ENCODE data around the gene TBK1. TPM values are rescaled to one million over a fixed set of nuclear protein-coding genes. Genes with fewer than 3 reads are reported as not detected.
A peak's percentile ranks its signal among the peaks of the same experiment; 100 is the strongest.

TBK1 gene
- total and polyA plus RNA-seq, 7 donors, result 11.7 to 30.0 (median 23.5) TPM

DNA sequence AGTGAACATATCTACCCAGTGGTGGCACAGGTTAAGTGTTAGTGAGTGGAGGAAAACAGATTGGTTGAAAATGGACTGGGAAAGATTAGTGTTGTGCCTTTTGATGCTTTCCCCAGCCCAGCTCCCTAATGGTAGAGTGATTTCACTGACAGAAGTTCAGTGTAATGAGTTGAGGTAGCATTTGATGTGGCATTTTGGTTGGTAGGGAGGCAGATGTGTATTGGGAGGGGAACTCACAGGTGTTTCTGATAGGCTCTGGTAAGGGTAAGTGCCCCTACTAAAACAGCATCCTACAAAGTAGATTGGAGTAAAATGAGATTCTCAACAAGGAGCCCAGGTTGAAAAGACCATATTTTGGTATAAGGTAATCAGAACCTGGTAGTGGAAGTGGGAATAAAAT, 4.2 kb downstream of the TBK1 start:
- Histone ChIP-seq H3K36me3 (peaks cover 0 to 10% (median 0%) of the 10 kb centered on the region in 4 donors), H3K9me3 (no peaks in the 10 kb centered on the region), H3K4me3 (no peak overlapping the region), H3K4me1 (peaks cover 0 to 39% (median 24%) of the 10 kb centered on the region in 4 donors), H3K27ac (no peak overlapping the region), H3K27me3 (no peaks in the 10 kb centered on the region)
- intact Hi-C loops (cut with DNase I), result no loop called here
- TF ChIP-seq POLR2A (IDR thresholded peaks at IDR 0.05), result no peak
- TF ChIP-seq POLR2AphosphoS5 (IDR thresholded peaks at IDR 0.05), result no peak
- TF ChIP-seq, protein P1, sequence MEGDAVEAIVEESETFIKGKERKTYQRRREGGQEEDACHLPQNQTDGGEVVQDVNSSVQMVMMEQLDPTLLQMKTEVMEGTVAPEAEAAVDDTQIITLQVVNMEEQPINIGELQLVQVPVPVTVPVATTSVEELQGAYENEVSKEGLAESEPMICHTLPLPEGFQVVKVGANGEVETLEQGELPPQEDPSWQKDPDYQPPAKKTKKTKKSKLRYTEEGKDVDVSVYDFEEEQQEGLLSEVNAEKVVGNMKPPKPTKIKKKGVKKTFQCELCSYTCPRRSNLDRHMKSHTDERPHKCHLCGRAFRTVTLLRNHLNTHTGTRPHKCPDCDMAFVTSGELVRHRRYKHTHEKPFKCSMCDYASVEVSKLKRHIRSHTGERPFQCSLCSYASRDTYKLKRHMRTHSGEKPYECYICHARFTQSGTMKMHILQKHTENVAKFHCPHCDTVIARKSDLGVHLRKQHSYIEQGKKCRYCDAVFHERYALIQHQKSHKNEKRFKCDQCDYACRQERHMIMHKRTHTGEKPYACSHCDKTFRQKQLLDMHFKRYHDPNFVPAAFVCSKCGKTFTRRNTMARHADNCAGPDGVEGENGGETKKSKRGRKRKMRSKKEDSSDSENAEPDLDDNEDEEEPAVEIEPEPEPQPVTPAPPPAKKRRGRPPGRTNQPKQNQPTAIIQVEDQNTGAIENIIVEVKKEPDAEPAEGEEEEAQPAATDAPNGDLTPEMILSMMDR (IDR thresholded peaks at IDR 0.05), result no peak
- TF ChIP-seq EP300 (IDR thresholded peaks at IDR 0.05), result no peak
- DNase-seq, result no peak

DNA sequence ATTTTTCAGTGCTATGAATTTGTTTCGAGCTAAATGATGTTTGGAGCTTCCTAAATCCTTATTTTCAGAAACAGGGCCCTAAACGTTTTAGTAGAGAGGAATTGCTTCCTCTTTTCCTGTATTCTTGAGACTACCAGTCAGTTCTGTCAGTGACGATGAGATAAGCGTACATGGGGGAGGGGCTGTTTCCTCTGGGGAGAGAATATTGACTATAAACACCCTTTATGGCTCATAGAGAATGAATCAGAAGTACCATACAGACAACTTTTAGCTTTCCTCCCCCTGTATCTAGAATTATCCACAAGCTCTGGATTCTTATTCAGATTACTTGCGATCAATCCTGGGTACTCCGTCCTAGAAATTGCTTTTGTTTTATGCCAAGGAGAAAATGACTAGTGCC, 5.1 kb downstream of the TBK1 start:
- Histone ChIP-seq H3K4me1 (peaks cover 0 to 35% (median 21%) of the 10 kb centered on the region in 4 donors), H3K27ac (no peak overlapping the region), H3K4me3 (no peak overlapping the region), H3K9me3 (no peaks in the 10 kb centered on the region), H3K27me3 (no peaks in the 10 kb centered on the region), H3K36me3 (peaks cover 0 to 18% (median 1%) of the 10 kb centered on the region in 4 donors)
- DNase-seq, result no peak
- intact Hi-C loops (cut with DNase I), result no loop called here
- 61 to 62% methylated on average over 6 of the region's 6 CpGs for WGBS, 2 donors
- TF ChIP-seq POLR2AphosphoS5 (IDR thresholded peaks at IDR 0.05) (peak in 1 of 4 donors; percentile 5), POLR2A (IDR thresholded peaks at IDR 0.05) (no peak)

DNA sequence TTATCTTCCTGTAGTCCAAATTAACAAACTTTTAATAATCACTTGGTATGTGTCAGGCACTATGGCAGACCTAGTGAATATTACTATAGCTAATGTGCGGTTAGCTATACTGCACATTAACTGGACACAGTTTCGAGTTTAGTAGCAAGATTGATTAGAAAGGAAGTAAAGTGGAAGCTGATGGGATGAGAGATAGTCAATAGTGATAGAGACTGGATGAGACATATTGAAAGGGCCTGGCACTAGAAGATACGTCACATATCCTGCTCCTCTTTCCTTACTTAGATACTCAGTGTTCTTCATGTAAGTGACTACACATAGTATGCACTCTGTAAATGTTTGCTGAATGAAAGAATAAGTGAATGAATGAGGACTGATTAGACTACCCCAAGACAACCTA, 5.5 kb downstream of the TBK1 start:
- no peak overlapping the region for H3K27ac ChIP-seq
- 87 to 96% methylated on average over 3 of the region's 3 CpGs for WGBS, 2 donors
- no peak overlapping the region for H3K4me3 ChIP-seq
- TF ChIP-seq EP300 (IDR thresholded peaks at IDR 0.05) (no peak), POLR2AphosphoS5 (IDR thresholded peaks at IDR 0.05) (no peak)
- peaks cover 0 to 35% (median 21%) of the 10 kb centered on the region in 4 donors for H3K4me1 ChIP-seq
- H3K27me3 ChIP-seq, result no peaks in the 10 kb centered on the region
- H3K36me3 ChIP-seq, result peaks cover 0 to 22% (median 1%) of the 10 kb centered on the region in 4 donors
- DNase-seq, result no peak
- H3K9me3 ChIP-seq, result no peaks in the 10 kb centered on the region
- intact Hi-C loops (cut with DNase I), result no loop called here

DNA sequence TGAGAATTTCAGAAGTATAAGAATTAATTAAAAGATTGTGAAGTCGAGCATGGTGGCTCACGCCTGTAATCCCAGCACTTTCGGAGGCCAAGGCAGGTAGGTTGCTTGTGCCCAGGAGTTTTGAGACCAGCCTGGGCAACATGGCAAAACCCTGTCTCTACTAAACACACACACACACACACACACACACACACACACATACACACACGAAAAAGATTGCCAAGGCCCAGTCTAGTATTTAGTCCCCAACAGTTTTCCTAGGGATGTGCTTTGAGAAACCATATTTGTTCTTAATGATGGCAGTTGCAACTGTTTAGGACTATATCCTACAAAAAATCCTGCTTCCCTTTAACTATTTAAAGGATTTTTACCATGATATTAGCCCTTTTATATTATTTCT, 6.0 kb downstream of the TBK1 start:
- H3K27ac ChIP-seq, result no peak overlapping the region
- no peaks in the 10 kb centered on the region for H3K9me3 ChIP-seq
- H3K4me1 ChIP-seq, result peaks cover 0 to 34% (median 20%) of the 10 kb centered on the region in 4 donors
- no peaks in the 10 kb centered on the region for H3K27me3 ChIP-seq
- no peak overlapping the region for H3K4me3 ChIP-seq
- no peak for DNase-seq
- peaks cover 0 to 22% (median 1%) of the 10 kb centered on the region in 4 donors for H3K36me3 ChIP-seq
- intact Hi-C loops (cut with DNase I), result no loop called here
- WGBS, 2 donors, result 87 to 91% methylated on average over 4 of the region's 4 CpGs
- TF ChIP-seq, protein P1 (IDR thresholded peaks at IDR 0.05), result no peak
- no peak for TF ChIP-seq EP300 (IDR thresholded peaks at IDR 0.05)
- TF ChIP-seq POLR2A (IDR thresholded peaks at IDR 0.05), result no peak
- no peak for TF ChIP-seq POLR2AphosphoS5 (IDR thresholded peaks at IDR 0.05)

DNA sequence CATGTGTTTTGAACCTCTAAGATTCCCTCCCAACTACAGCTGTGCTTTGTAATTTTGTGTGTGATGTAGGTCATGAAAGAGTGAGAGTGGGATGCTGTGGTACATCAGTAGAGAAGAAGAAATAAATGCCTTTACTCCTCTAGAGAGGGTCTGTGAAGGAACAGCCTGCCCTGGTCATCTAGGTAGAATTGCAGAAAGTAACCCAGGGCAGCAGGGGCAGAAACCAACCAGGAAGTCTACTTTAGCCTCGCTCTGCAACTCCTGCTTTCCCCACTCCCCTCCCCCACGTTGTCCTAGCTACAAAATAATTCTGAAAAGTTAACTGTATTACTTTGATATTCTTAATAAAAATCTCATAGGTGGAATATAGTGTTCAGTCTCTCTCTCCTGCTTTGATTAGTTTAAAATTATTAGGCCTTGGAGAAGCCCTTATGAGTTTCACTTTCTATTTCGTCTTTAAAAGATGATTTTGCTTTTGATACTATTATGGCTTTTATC, 7.5 kb downstream of the TBK1 start:
- TF ChIP-seq POLR2AphosphoS5 (IDR thresholded peaks at IDR 0.05) (no peak), POLR2A (IDR thresholded peaks at IDR 0.05) (no peak), EP300 (IDR thresholded peaks at IDR 0.05) (no peak)
- TF ChIP-seq, protein P1 (IDR thresholded peaks at IDR 0.05), result no peak
- H3K9me3 ChIP-seq, result no peaks in the 10 kb centered on the region
- WGBS, 2 donors, result 19 to 42% methylated on average over 3 of the region's 3 CpGs
- no peaks in the 10 kb centered on the region for H3K27me3 ChIP-seq
- peak overlapping the region; percentile 35 to 70 (median 46) for H3K27ac ChIP-seq
- peaks cover 0 to 36% (median 3%) of the 10 kb centered on the region in 4 donors for H3K36me3 ChIP-seq
- peak overlapping the region in 3 of 4 donors; percentile 20 to 37 (median 37) for H3K4me3 ChIP-seq
- DNase-seq, result no peak
- intact Hi-C loops (cut with DNase I), result no loop called here
- H3K4me1 ChIP-seq, result peaks cover 0 to 22% (median 12%) of the 10 kb centered on the region in 4 donors
